ENCODE measurements around the gene CRISPLD2. TPM values are rescaled to one million over a fixed set of nuclear protein-coding genes. Genes with fewer than 3 reads are reported as not detected.

The CRISPLD2 gene
- polyA plus RNA-seq, 1 donor from 2014 or later = 0.06 TPM

GRCh38 chr16:84864326-84864955 is 44.7 kb downstream of the CRISPLD2 start:
- Histone ChIP-seq H3K27ac (ENCODE audit: low read length) (no peak overlapping the region), H4K20me1 (ENCODE audit: insufficient read depth) (no peaks in the 10 kb centered on the region), H3K4me2 (ENCODE audit: low read length) (no peak overlapping the region), H3F3A (ENCODE audit: insufficient read depth, low read length, poor library complexity, severe bottlenecking) (no peaks in the 10 kb centered on the region), H2AFZ (ENCODE audit: low read depth, low read length) (no peak overlapping the region), H3K79me2 (replicated peaks; ENCODE audit: insufficient read depth, low read length) (no peaks in the 10 kb centered on the region), H3K9ac (ENCODE audit: low read length) (no peak overlapping the region), H3K36me3 (ENCODE audit: insufficient read depth, low read length) (no peaks in the 10 kb centered on the region), H3K9me3 (ENCODE audit: low read length) (no peaks in the 10 kb centered on the region), H3K9me2 (ENCODE audit: insufficient read depth, low read length) (no peaks in the 10 kb centered on the region), H3K4me3 (ENCODE audit: low read length) (no peak overlapping the region), H3K27me3 (ENCODE audit: insufficient read depth, low read depth, low read length) (no peaks in the 10 kb centered on the region)
- TF ChIP-seq EZH2 (IDR thresholded peaks at IDR 0.05; ENCODE audit: borderline replicate concordance, insufficient read depth, low read length, poor library complexity, severe bottlenecking) = no peak
- TF ChIP-seq EP300 (conservative IDR thresholded peaks at IDR 0.05; ENCODE audit: poor library complexity, severe bottlenecking) = no peak
- TF ChIP-seq MXI1 (conservative IDR thresholded peaks at IDR 0.05; ENCODE audit: poor library complexity, severe bottlenecking) = no peak
- TF ChIP-seq REST (IDR thresholded peaks at IDR 0.05; ENCODE audit: borderline replicate concordance) = no peak
- no peak for TF ChIP-seq POLR2AphosphoS5 (IDR thresholded peaks at IDR 0.05)
- TF ChIP-seq RAD21 (conservative IDR thresholded peaks at IDR 0.05) = no peak
- TF ChIP-seq CTCF (IDR thresholded peaks at IDR 0.05; ENCODE audit: poor library complexity, severe bottlenecking) = no peak
- TF ChIP-seq SMC3 (conservative IDR thresholded peaks at IDR 0.05; ENCODE audit: poor library complexity) = no peak
- no peak for TF ChIP-seq TAF1 (IDR thresholded peaks at IDR 0.05; ENCODE audit: low read depth)

- Histone ChIP-seq H3F3A (ENCODE audit: insufficient read depth, low read length, poor library complexity, severe bottlenecking) (no peaks in the 10 kb centered on the region), H4K20me1 (ENCODE audit: insufficient read depth) (no peaks in the 10 kb centered on the region), H3K4me2 (ENCODE audit: low read length) (no peak overlapping the region), H3K9me3 (ENCODE audit: low read length) (no peaks in the 10 kb centered on the region), H3K27me3 (ENCODE audit: insufficient read depth, low read depth, low read length) (no peaks in the 10 kb centered on the region), H3K4me3 (ENCODE audit: low read length) (no peak overlapping the region), H3K9me2 (ENCODE audit: insufficient read depth, low read length) (no peaks in the 10 kb centered on the region), H3K36me3 (ENCODE audit: insufficient read depth, low read length) (no peaks in the 10 kb centered on the region), H2AFZ (ENCODE audit: low read depth, low read length) (no peak overlapping the region), H3K9ac (ENCODE audit: low read length) (no peak overlapping the region), H3K27ac (ENCODE audit: low read length) (no peak overlapping the region), H3K79me2 (replicated peaks; ENCODE audit: insufficient read depth, low read length) (no peaks in the 10 kb centered on the region)
- TF ChIP-seq TAF1 (IDR thresholded peaks at IDR 0.05; ENCODE audit: low read depth) (no peak), EP300 (conservative IDR thresholded peaks at IDR 0.05; ENCODE audit: poor library complexity, severe bottlenecking) (no peak), REST (IDR thresholded peaks at IDR 0.05; ENCODE audit: borderline replicate concordance) (no peak), RAD21 (conservative IDR thresholded peaks at IDR 0.05) (no peak), EZH2 (IDR thresholded peaks at IDR 0.05; ENCODE audit: borderline replicate concordance, insufficient read depth, low read length, poor library complexity, severe bottlenecking) (no peak), MXI1 (conservative IDR thresholded peaks at IDR 0.05; ENCODE audit: poor library complexity, severe bottlenecking) (no peak), CTCF (IDR thresholded peaks at IDR 0.05; ENCODE audit: poor library complexity, severe bottlenecking) (no peak), SMC3 (conservative IDR thresholded peaks at IDR 0.05; ENCODE audit: poor library complexity) (no peak), POLR2AphosphoS5 (IDR thresholded peaks at IDR 0.05) (no peak)
Observed at GRCh38 chr16:84867696-84868095, 47.9 kb downstream of the CRISPLD2 start.
